PC-9 (cell line): ENCODE measurements around the gene FAM193A. TPM values are rescaled to one million over a fixed set of nuclear protein-coding genes. Genes with fewer than 3 reads are reported as not detected.

Experiments used
- BruUV-seq: library from RNA; stranded (reverse); fragments of 400-500 nt; replicated peaks from 2 replicates; lab custom pipeline; 2021; lab: Mats Ljungman, UMichigan
- CTCF ChIA-PET: fragments of 300-600 bp; sonication (Branson Sonifier 250); formaldehyde crosslinking; loops from one replicate; lab custom pipeline; 2022; ENCODE audit warnings: antibody characterized with exemption; lab: Charles Lee
- POLR2A ChIA-PET: fragments of 300-600 bp; sonication (Branson Sonifier 250); formaldehyde crosslinking; loops from one replicate; lab custom pipeline; 2022; ENCODE audit warnings: antibody characterized with exemption; ENCODE audit not compliant: unreplicated experiment; lab: Charles Lee
- DNase-seq, 2 experiments: peaks; one replicate each; pipeline versions ENCODE4 v3.0.0 to v3.0.0-alpha.2; 2015 to 2022; ENCODE audit warnings: mixed read lengths in 1 of 2
- H2AFZ ChIP-seq: fragments of 200-600 bp; sonication (generic); 2 replicates; pipeline ENCODE4 v1.8.1; 2017; ENCODE audit warnings: antibody characterized with exemption
- H3F3A ChIP-seq: fragments of 200-600 bp; sonication (generic); 2 replicates; pipeline ENCODE4 v1.8.1; 2017; ENCODE audit warnings: antibody characterized with exemption, mild to moderate bottlenecking, low read depth; ENCODE audit not compliant: insufficient read depth
- H3K27ac ChIP-seq: fragments of 200-600 bp; sonication (generic); 2 replicates; pipeline ENCODE4 v1.6.1; 2016; ENCODE audit warnings: mixed run types
- H3K27me3 ChIP-seq: fragments of 200-600 bp; sonication (generic); 2 replicates; pipeline ENCODE4 v1.6.1; 2016; ENCODE audit warnings: low read depth, mixed run types; ENCODE audit not compliant: insufficient read depth
- H3K36me3 ChIP-seq: fragments of 200-600 bp; sonication (generic); 2 replicates; pipeline ENCODE4 v1.6.1; 2016; ENCODE audit warnings: low read depth, mixed run types
- H3K4me1 ChIP-seq: fragments of 200-600 bp; sonication (generic); replicated peaks from 2 replicates; pipeline ENCODE4 v1.6.1; 2016; ENCODE audit warnings: mixed run types; ENCODE audit not compliant: insufficient read depth
- H3K4me2 ChIP-seq: fragments of 200-600 bp; sonication (generic); 2 replicates; pipeline ENCODE4 v1.6.1; 2017; ENCODE audit warnings: mixed run types
- H3K4me3 ChIP-seq: fragments of 200-600 bp; sonication (generic); 2 replicates; pipeline ENCODE4 v1.6.1; 2016; ENCODE audit warnings: mixed run types
- H3K79me2 ChIP-seq: fragments of 200-600 bp; sonication (generic); 2 replicates; pipeline ENCODE4 v1.6.1; 2017; ENCODE audit warnings: low read depth, mixed run types
- H3K9me2 ChIP-seq: fragments of 200-600 bp; sonication (generic); 2 replicates; pipeline ENCODE4 v1.8.1; 2017; ENCODE audit warnings: mild to moderate bottlenecking; ENCODE audit not compliant: insufficient read depth
- H3K9me3 ChIP-seq: fragments of 200-600 bp; sonication (generic); 2 replicates; pipeline ENCODE4 v1.8.1; 2016; ENCODE audit warnings: low read depth; ENCODE audit not compliant: insufficient read depth
- H4K20me1 ChIP-seq: fragments of 200-600 bp; sonication (generic); 2 replicates; pipeline ENCODE4 v1.8.1; 2017; ENCODE audit not compliant: insufficient read depth
- EZH2 ChIP-seq: fragments of 200-600 bp; sonication (generic); IDR thresholded peaks from 2 replicates; pipeline ENCODE4 v1.8.0; 2017; ENCODE audit warnings: antibody characterized with exemption, low read depth
- intact Hi-C: fragments of 100-400 bp; cut with micrococcal nuclease; formaldehyde crosslinking; loops from one replicate; pipeline ENCODE4 v1.10.0; 2022; ENCODE audit not compliant: unreplicated experiment
- total RNA-seq: library from RNA; stranded (reverse); gene quantifications from 2 replicates; pipeline ENCODE4 v1.2.3, GENCODE V29; 2021
- TF ChIP-seq, protein P1 (sequence below): fragments of 200-600 bp; sonication (generic); conservative IDR thresholded peaks from 2 replicates; pipeline ENCODE4 v1.6.1; 2017; ENCODE audit warnings: mixed run types, antibody characterized with exemption, mild to moderate bottlenecking, moderate library complexity

Gene FAM193A
- total RNA-seq, 1 experiment from 2014 or later: 23.4 TPM

DNA sequence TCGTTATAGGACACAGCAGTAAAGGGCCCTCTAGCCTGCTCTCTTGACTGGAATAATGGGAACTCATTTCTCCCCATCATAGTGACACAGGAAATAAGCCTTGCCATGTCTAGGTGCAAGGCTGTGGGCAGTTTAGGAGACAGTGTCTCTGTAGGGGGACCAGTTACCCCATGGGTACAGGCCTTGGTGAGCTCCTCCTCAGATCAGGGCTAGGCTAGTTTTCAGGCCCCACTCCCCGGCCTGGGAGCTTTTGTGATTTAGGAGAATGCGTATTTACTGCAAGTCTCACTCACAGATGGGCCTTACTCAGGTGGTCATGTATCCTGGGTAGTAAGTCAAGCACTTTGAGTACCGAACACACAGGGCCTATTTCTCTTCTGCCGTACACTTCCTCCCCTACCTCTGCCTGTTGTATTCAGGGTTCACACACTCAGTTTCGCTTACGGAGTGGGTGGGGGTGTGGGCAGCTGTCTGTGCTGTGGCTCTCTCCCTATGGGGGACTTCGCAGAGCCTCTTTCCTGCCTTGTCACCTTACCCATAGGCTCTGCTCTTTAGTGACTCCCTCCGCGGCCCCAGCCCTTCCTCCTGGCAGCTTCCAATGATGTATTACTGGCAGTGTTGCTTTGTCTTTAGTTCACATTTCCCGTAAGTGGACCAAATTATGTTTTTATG is 34.2 kb downstream of the FAM193A start:
- H3K36me3 ChIP-seq: no peaks in the 10 kb centered on the region
- no TSS peak for BruUV-seq
- no peaks in the 10 kb centered on the region for H3F3A ChIP-seq
- intact Hi-C loops: no loop called here
- no peak for DNase-seq
- no peaks in the 10 kb centered on the region for H3K9me2 ChIP-seq
- peaks cover 18% of the 10 kb centered on the region; the same call in 1 of the 2 replicates for H3K79me2 ChIP-seq
- H3K27me3 ChIP-seq: no peaks in the 10 kb centered on the region
- no peaks in the 10 kb centered on the region for H3K9me3 ChIP-seq
- H3K27ac ChIP-seq: no peak overlapping the region
- H3K4me2 ChIP-seq: no peak overlapping the region
- peaks cover 4% of the 10 kb centered on the region; the same call in 1 of the 2 replicates for H4K20me1 ChIP-seq
- TF ChIP-seq, protein P1, sequence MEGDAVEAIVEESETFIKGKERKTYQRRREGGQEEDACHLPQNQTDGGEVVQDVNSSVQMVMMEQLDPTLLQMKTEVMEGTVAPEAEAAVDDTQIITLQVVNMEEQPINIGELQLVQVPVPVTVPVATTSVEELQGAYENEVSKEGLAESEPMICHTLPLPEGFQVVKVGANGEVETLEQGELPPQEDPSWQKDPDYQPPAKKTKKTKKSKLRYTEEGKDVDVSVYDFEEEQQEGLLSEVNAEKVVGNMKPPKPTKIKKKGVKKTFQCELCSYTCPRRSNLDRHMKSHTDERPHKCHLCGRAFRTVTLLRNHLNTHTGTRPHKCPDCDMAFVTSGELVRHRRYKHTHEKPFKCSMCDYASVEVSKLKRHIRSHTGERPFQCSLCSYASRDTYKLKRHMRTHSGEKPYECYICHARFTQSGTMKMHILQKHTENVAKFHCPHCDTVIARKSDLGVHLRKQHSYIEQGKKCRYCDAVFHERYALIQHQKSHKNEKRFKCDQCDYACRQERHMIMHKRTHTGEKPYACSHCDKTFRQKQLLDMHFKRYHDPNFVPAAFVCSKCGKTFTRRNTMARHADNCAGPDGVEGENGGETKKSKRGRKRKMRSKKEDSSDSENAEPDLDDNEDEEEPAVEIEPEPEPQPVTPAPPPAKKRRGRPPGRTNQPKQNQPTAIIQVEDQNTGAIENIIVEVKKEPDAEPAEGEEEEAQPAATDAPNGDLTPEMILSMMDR: no peak
- TF ChIP-seq EZH2: no peak
- H3K4me1 ChIP-seq: no peaks in the 10 kb centered on the region
- POLR2A ChIA-PET: interaction anchor here (0.6 kb wide), 1 partner anchor 86 kb away, joined by 3 read pairs; no protein-coding TSS in a partner anchor
- CTCF ChIA-PET: no interaction called here
- no peak overlapping the region for H3K4me3 ChIP-seq
- no peak overlapping the region for H2AFZ ChIP-seq

DNA sequence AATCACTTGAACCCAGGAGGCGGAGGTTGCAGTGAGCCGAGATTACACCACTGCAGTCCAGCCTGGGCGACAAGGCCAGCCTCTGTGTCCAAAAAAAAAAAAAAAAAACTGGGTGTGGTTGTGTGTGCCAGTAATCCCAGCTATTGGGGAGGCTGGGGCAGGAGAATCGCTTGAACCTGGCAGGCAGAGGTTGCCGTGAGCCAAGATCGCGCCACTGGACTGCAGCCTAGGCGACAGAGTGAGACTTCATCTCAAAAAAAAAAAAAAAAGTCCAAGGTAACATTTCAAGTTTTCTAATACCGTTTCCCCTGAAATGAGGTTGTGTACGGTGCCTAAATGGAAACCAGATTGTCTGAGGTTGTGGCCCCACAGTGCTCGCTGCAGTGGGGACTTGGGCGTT is 35.6 kb downstream of the FAM193A start:
- no peaks in the 10 kb centered on the region for H3K36me3 ChIP-seq
- no peaks in the 10 kb centered on the region for H3F3A ChIP-seq
- intact Hi-C loops: no loop called here
- peaks cover 18% of the 10 kb centered on the region; the same call in 1 of the 2 replicates for H3K79me2 ChIP-seq
- TF ChIP-seq, protein P1: no peak
- TF ChIP-seq EZH2: no peak
- ChIA-PET CTCF (interaction anchor here (0.7 kb wide), 2 partner anchors 22 to 331 kb away, joined by 4 to 13 read pairs; no protein-coding TSS in a partner anchor), POLR2A (no interaction called here)
- H3K4me3 ChIP-seq: no peak overlapping the region
- H3K9me2 ChIP-seq: no peaks in the 10 kb centered on the region
- H3K4me1 ChIP-seq: no peaks in the 10 kb centered on the region
- peaks cover 3% of the 10 kb centered on the region; the same call in 1 of the 2 replicates for H4K20me1 ChIP-seq
- no peaks in the 10 kb centered on the region for H3K27me3 ChIP-seq
- no peak overlapping the region for H3K27ac ChIP-seq
- no peak overlapping the region for H3K4me2 ChIP-seq
- DNase-seq: no peak
- no TSS peak for BruUV-seq
- H2AFZ ChIP-seq: no peak overlapping the region
- H3K9me3 ChIP-seq: no peaks in the 10 kb centered on the region

DNA sequence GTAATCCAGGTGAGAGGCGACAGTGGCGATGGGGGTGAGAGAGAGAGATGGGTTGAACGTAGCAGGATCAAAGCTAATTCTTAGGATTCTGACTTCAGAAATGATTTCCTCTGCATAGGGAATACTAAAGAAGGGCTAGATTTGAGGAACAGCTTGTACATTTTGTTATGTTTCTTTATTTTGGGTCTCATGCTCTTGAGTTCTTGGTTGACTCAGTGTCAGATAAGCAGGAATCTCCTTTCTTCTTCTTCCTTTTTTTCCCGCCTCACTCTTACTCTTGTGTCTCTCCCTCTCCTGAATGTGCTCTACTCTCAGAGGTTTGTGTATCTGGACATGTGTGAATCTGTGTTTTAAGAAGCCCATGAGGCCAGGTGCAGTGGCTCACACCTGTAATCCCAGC is 36.4 kb downstream of the FAM193A start:
- no peaks in the 10 kb centered on the region for H3K27me3 ChIP-seq
- H4K20me1 ChIP-seq: peaks cover 3% of the 10 kb centered on the region; the same call in 1 of the 2 replicates
- no peak overlapping the region for H3K27ac ChIP-seq
- POLR2A ChIA-PET: no interaction called here
- no peak overlapping the region for H3K4me3 ChIP-seq
- BruUV-seq: no TSS peak
- no peaks in the 10 kb centered on the region for H3K9me2 ChIP-seq
- intact Hi-C loops: no loop called here
- no peaks in the 10 kb centered on the region for H3K4me1 ChIP-seq
- H2AFZ ChIP-seq: no peak overlapping the region
- peaks cover 19% of the 10 kb centered on the region; the same call in 1 of the 2 replicates for H3K79me2 ChIP-seq
- no peak for TF ChIP-seq EZH2
- TF ChIP-seq, protein P1: no peak
- no peaks in the 10 kb centered on the region for H3K36me3 ChIP-seq
- DNase-seq: no peak
- no peaks in the 10 kb centered on the region for H3K9me3 ChIP-seq
- no peaks in the 10 kb centered on the region for H3F3A ChIP-seq
- H3K4me2 ChIP-seq: no peak overlapping the region
- CTCF ChIA-PET: no interaction called here
